ENCODE results near the gene CARD8.
"Not testable (repeated sequence)": the region's sequence is repeated elsewhere in the genome, so short reads cannot be mapped to it uniquely, and the experiment has no call there.

CARD8 gene

GRCh38 chr19:48260359-48260714, 4.6 kb upstream of the CARD8 start:
- DNase-seq (ENCODE audit: low spot score): not testable (repeated sequence)

GRCh38 chr19:48258992-48259391, 3.3 kb upstream of the CARD8 start:
- DNase-seq (ENCODE audit: low spot score): not testable (repeated sequence)

- no peak for DNase-seq (ENCODE audit: low spot score)
Measured at GRCh38 chr19:48258350-48258749, 2.6 kb upstream of the CARD8 start.

- DNase-seq (ENCODE audit: low spot score): no peak
Measured at GRCh38 chr19:48254529-48254970, 1.2 kb downstream of the CARD8 start.

GRCh38 chr19:48253999-48254398, 1.7 kb downstream of the CARD8 start:
- DNase-seq (ENCODE audit: low spot score): no peak

- DNase-seq (ENCODE audit: low spot score): no peak
Measured at GRCh38 chr19:48252609-48253008, 3.1 kb downstream of the CARD8 start.

GRCh38 chr19:48250290-48251025, 5.3 kb downstream of the CARD8 start:
- no peak for DNase-seq (ENCODE audit: low spot score)

GRCh38 chr19:48249502-48250014, 6.2 kb downstream of the CARD8 start:
- no peak for DNase-seq (ENCODE audit: low spot score)

GRCh38 chr19:48248081-48248833, 7.5 kb downstream of the CARD8 start:
- DNase-seq (ENCODE audit: low spot score): no peak

GRCh38 chr19:48247212-48247611, 8.5 kb downstream of the CARD8 start:
- DNase-seq (ENCODE audit: low spot score): no peak

- no peak for DNase-seq (ENCODE audit: low spot score)
Measured at GRCh38 chr19:48246101-48246500, 9.6 kb downstream of the CARD8 start.

- DNase-seq (ENCODE audit: low spot score): no peak
Measured at GRCh38 chr19:48244281-48244680, 11.4 kb downstream of the CARD8 start.

- DNase-seq (ENCODE audit: low spot score): not testable (repeated sequence)
Measured at GRCh38 chr19:48241771-48242170, 13.9 kb downstream of the CARD8 start.

- no peak for DNase-seq (ENCODE audit: low spot score)
Measured at GRCh38 chr19:48239582-48240141, 16.1 kb downstream of the CARD8 start.

- DNase-seq (ENCODE audit: low spot score): no peak
Measured at GRCh38 chr19:48239120-48239519, 16.6 kb downstream of the CARD8 start.

GRCh38 chr19:48237057-48237456, 18.7 kb downstream of the CARD8 start:
- no peak for DNase-seq (ENCODE audit: low spot score)

GRCh38 chr19:48230555-48231129, 25.1 kb downstream of the CARD8 start:
- no peak for DNase-seq (ENCODE audit: low spot score)

GRCh38 chr19:48221628-48222027, 34.1 kb downstream of the CARD8 start:
- DNase-seq (ENCODE audit: low spot score): no peak

GRCh38 chr19:48220784-48221183, 34.9 kb downstream of the CARD8 start:
- not testable (repeated sequence) for DNase-seq (ENCODE audit: low spot score)

GRCh38 chr19:48218997-48219396, 36.7 kb downstream of the CARD8 start:
- no peak for DNase-seq (ENCODE audit: low spot score)

- no peak for DNase-seq (ENCODE audit: low spot score)
Measured at GRCh38 chr19:48216933-48217332, 38.8 kb downstream of the CARD8 start.

- DNase-seq (ENCODE audit: low spot score): no peak
Measured at GRCh38 chr19:48213959-48214358, 41.8 kb downstream of the CARD8 start.

GRCh38 chr19:48210005-48210404, 45.7 kb downstream of the CARD8 start:
- no peak for DNase-seq (ENCODE audit: low spot score)
